ENCODE data around the gene ABCC8. TPM values are rescaled to one million over a fixed set of nuclear protein-coding genes. Genes with fewer than 3 reads are reported as not detected.

Gene ABCC8
- polyA plus RNA-seq, 1 of the 3 experiments (the other 2 are of a cell fraction): 1.1 TPM

DNA sequence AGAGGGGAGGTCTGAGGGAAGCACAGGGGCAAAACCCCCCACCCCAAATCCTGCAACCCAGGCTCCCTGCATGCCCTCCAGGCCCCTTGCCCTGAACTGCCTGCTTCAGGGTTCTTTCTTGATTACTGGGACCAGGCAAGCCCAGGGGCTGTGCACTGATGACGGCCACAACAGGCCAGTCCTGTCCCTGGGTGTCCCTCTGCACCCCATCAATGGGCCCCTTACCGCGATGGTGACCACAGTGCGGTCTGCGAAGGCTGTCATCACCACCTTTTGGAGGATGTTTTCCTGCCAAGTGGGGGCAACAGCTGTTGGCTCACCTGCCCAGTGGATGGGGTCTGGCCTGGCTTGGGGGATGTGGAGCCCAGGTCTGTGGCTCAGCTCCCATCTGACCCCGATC lies 83.2 kb downstream of the ABCC8 start:
- Histone ChIP-seq H3F3A (replicated peaks; ENCODE audit: insufficient read depth) (no peaks in the 10 kb centered on the region), H3K9me3 (no peaks in the 10 kb centered on the region), H3K9ac (no peak overlapping the region), H3K36me3 (replicated peaks in 1 of 2; ENCODE audit: control insufficient read depth in 1 of 2, insufficient read depth in 2 of 2, low read length in 1 of 2) (no peaks in the 10 kb centered on the region), H2AFZ (ENCODE audit: low read depth) (no peak overlapping the region), H3K27ac (ENCODE audit: low read depth in 2 of 2, low read length in 1 of 2) (no peak overlapping the region), H3K9me2 (no peaks in the 10 kb centered on the region), H3K79me2 (ENCODE audit: insufficient read depth) (no peaks in the 10 kb centered on the region), H3K4me3 (ENCODE audit: low read depth in 2 of 2, low read length in 1 of 2) (no peak overlapping the region), H3K4me2 (no peak overlapping the region), H4K20me1 (ENCODE audit: insufficient read depth) (no peaks in the 10 kb centered on the region), H3K27me3 (ENCODE audit: insufficient read depth) (peaks cover 15% of the 10 kb centered on the region), H3K4me1 (ENCODE audit: control insufficient read depth in 1 of 2, insufficient read depth in 2 of 2, low read depth in 1 of 2, low read length in 1 of 2) (peaks cover 0 to 4% of the 10 kb centered on the region in 2 experiments; a peak in 1 of 4 replicates)
- ChIA-PET CTCF (interaction anchor here (2.5 to 18.5 kb wide), 2 partner anchors 9 to 120 kb away, joined by 16 to 1101 read pairs; no protein-coding TSS in a partner anchor), POLR2A (no interaction called here)
- TF ChIP-seq RFX5 (IDR thresholded peaks at IDR 0.05; ENCODE audit: low read length) (no peak), POLR2AphosphoS5 (IDR thresholded peaks at IDR 0.05; ENCODE audit: low read depth, low read length) (no peak), MEF2A (IDR thresholded peaks at IDR 0.05; ENCODE audit: borderline replicate concordance, low read depth) (no peak), GABPA (IDR thresholded peaks at IDR 0.05; ENCODE audit: low read depth) (no peak), EP300 (IDR thresholded peaks at IDR 0.05; ENCODE audit: borderline replicate concordance in 1 of 2, low read depth in 1 of 2, low read length in 1 of 2) (no peak), USF1 (IDR thresholded peaks at IDR 0.05; ENCODE audit: borderline replicate concordance, low read depth) (no peak)
- TF ChIP-seq, protein P1, sequence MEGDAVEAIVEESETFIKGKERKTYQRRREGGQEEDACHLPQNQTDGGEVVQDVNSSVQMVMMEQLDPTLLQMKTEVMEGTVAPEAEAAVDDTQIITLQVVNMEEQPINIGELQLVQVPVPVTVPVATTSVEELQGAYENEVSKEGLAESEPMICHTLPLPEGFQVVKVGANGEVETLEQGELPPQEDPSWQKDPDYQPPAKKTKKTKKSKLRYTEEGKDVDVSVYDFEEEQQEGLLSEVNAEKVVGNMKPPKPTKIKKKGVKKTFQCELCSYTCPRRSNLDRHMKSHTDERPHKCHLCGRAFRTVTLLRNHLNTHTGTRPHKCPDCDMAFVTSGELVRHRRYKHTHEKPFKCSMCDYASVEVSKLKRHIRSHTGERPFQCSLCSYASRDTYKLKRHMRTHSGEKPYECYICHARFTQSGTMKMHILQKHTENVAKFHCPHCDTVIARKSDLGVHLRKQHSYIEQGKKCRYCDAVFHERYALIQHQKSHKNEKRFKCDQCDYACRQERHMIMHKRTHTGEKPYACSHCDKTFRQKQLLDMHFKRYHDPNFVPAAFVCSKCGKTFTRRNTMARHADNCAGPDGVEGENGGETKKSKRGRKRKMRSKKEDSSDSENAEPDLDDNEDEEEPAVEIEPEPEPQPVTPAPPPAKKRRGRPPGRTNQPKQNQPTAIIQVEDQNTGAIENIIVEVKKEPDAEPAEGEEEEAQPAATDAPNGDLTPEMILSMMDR (IDR thresholded peaks at IDR 0.05): no peak
- WGBS (ENCODE audit: low lambda C conversion rate): no CpG with 5 or more reads among the region's 6 CpGs
- DNase-seq: peak; percentile 14

- CTCF ChIA-PET: interaction anchor here (2.5 to 18.5 kb wide), 2 partner anchors 9 to 120 kb away, joined by 16 to 1101 read pairs; no protein-coding TSS in a partner anchor
- Histone ChIP-seq H3K9ac (no peak overlapping the region), H3K79me2 (ENCODE audit: insufficient read depth) (no peaks in the 10 kb centered on the region), H2AFZ (ENCODE audit: low read depth) (no peak overlapping the region), H3K36me3 (replicated peaks in 1 of 2; ENCODE audit: control insufficient read depth in 1 of 2, insufficient read depth in 2 of 2, low read length in 1 of 2) (no peaks in the 10 kb centered on the region), H3K27ac (ENCODE audit: low read depth in 2 of 2, low read length in 1 of 2) (no peak overlapping the region), H3K4me1 (ENCODE audit: control insufficient read depth in 1 of 2, insufficient read depth in 2 of 2, low read depth in 1 of 2, low read length in 1 of 2) (peaks cover 0 to 4% of the 10 kb centered on the region in 2 experiments; a peak in 1 of 4 replicates), H4K20me1 (ENCODE audit: insufficient read depth) (no peaks in the 10 kb centered on the region), H3F3A (replicated peaks; ENCODE audit: insufficient read depth) (no peaks in the 10 kb centered on the region), H3K9me3 (no peaks in the 10 kb centered on the region), H3K4me3 (ENCODE audit: low read depth in 2 of 2, low read length in 1 of 2) (no peak overlapping the region), H3K9me2 (no peaks in the 10 kb centered on the region), H3K4me2 (no peak overlapping the region), H3K27me3 (ENCODE audit: insufficient read depth) (peaks cover 15% of the 10 kb centered on the region)
- TF ChIP-seq, protein P2, sequence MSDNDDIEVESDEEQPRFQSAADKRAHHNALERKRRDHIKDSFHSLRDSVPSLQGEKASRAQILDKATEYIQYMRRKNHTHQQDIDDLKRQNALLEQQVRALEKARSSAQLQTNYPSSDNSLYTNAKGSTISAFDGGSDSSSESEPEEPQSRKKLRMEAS (IDR thresholded peaks at IDR 0.05; ENCODE audit: low read depth): no peak
- TF ChIP-seq JUND (IDR thresholded peaks at IDR 0.05): no peak
- peak; percentile 6 for DNase-seq
- POLR2A ChIA-PET: no interaction called here
- WGBS (ENCODE audit: low lambda C conversion rate): 82% methylated on average over 14 of the region's 14 CpGs
Observed at GRCh38 chr11:17392872-17393271, 83.8 kb downstream of the ABCC8 start.

All from SK-N-SH (cell line).